ENCODE measurements around the gene DOC2A.
"Not testable (repeated sequence)": the region's sequence is repeated elsewhere in the genome, so short reads cannot be mapped to it uniquely, and the experiment has no call there.

Gene DOC2A

GRCh38 chr16:30026449-30026848, 15.6 kb upstream of the DOC2A start:
- no peak for FAIRE-seq

GRCh38 chr16:30025574-30025973, 14.7 kb upstream of the DOC2A start:
- no peak for FAIRE-seq

- FAIRE-seq, result no peak
Observed at GRCh38 chr16:30025156-30025555, 14.3 kb upstream of the DOC2A start.

- FAIRE-seq, result no peak
Observed at GRCh38 chr16:30024451-30024850, 13.6 kb upstream of the DOC2A start.

- FAIRE-seq, result no peak
Observed at GRCh38 chr16:30023586-30023985, 12.8 kb upstream of the DOC2A start.

- no peak for FAIRE-seq
Observed at GRCh38 chr16:30022887-30023286, 12.1 kb upstream of the DOC2A start, which contains the start of gene C16orf92. Gene C16orf92, plus strand, starts transcription at chr16:30023198. Its CDS starts 143 bp downstream, at chr16:30023341.

- no peak for FAIRE-seq
Observed at GRCh38 chr16:30018731-30019158, 7.9 kb upstream of the DOC2A start.

- FAIRE-seq, result not testable (repeated sequence)
Observed at GRCh38 chr16:30017937-30018336, 7.1 kb upstream of the DOC2A start.

GRCh38 chr16:30017277-30017656, 6.4 kb upstream of the DOC2A start:
- FAIRE-seq, result no peak

- no peak for FAIRE-seq
Observed at GRCh38 chr16:30016555-30017276, 5.9 kb upstream of the DOC2A start.

GRCh38 chr16:30015450-30015849, 4.6 kb upstream of the DOC2A start:
- FAIRE-seq, result not testable (repeated sequence)

- not testable (repeated sequence) for FAIRE-seq
Observed at GRCh38 chr16:30012598-30012997, 1.8 kb upstream of the DOC2A start.

- no peak for FAIRE-seq
Observed at GRCh38 chr16:30011714-30012504, 1.1 kb upstream of the DOC2A start.

GRCh38 chr16:30009990-30010843, 610 bp downstream of the DOC2A start:
- no peak for FAIRE-seq

- FAIRE-seq, result no peak
Observed at GRCh38 chr16:30009085-30009862, 1.6 kb downstream of the DOC2A start.

GRCh38 chr16:30007378-30007895, 3.4 kb downstream of the DOC2A start:
- no peak for FAIRE-seq

- no peak for FAIRE-seq
Observed at GRCh38 chr16:30006659-30007377, 4.0 kb downstream of the DOC2A start.

GRCh38 chr16:30006095-30006473, 4.7 kb downstream of the DOC2A start:
- no peak for FAIRE-seq

- no peak for FAIRE-seq
Observed at GRCh38 chr16:30005341-30006094, 5.3 kb downstream of the DOC2A start.

- no peak for FAIRE-seq
Observed at GRCh38 chr16:30004811-30005242, 6.0 kb downstream of the DOC2A start.

GRCh38 chr16:30004424-30004776, 6.4 kb downstream of the DOC2A start:
- FAIRE-seq, result no peak
